Hematopoietic multipotent progenitor cell treated with erythropoietin and hydrocortisone succinate and interleukin-3 and kit ligand, for 8 days (in vitro differentiated cells): ENCODE measurements around the gene VWA8.
"Not testable (repeated sequence)": the region's sequence is repeated elsewhere in the genome, so short reads cannot be mapped to it uniquely, and the experiment has no call there.

Source experiments
- DNase-seq: peaks from one replicate; pipeline ENCODE4 v3.0.0-alpha.2; 2015

VWA8 gene

GRCh38 chr13:41842036-41842620 lies 118.8 kb downstream of the VWA8 start:
- DNase-seq: no peak

GRCh38 chr13:41837629-41838028 lies 123.3 kb downstream of the VWA8 start:
- DNase-seq: no peak

- no peak for DNase-seq
Observed at GRCh38 chr13:41835871-41836270, 125.0 kb downstream of the VWA8 start.

- not testable (repeated sequence) for DNase-seq
Observed at GRCh38 chr13:41834697-41835096, 126.2 kb downstream of the VWA8 start.

GRCh38 chr13:41833831-41834230 lies 127.1 kb downstream of the VWA8 start:
- DNase-seq: no peak

GRCh38 chr13:41833201-41833600 lies 127.7 kb downstream of the VWA8 start:
- no peak for DNase-seq

- DNase-seq: no peak
Observed at GRCh38 chr13:41827507-41828213, 133.2 kb downstream of the VWA8 start.

GRCh38 chr13:41825691-41826090 lies 135.2 kb downstream of the VWA8 start:
- DNase-seq: no peak

- no peak for DNase-seq
Observed at GRCh38 chr13:41823476-41823875, 137.4 kb downstream of the VWA8 start.

GRCh38 chr13:41822560-41822959 lies 138.3 kb downstream of the VWA8 start:
- no peak for DNase-seq

GRCh38 chr13:41821238-41821594 lies 139.7 kb downstream of the VWA8 start:
- DNase-seq: no peak

- DNase-seq: no peak
Observed at GRCh38 chr13:41820581-41821237, 140.2 kb downstream of the VWA8 start.

GRCh38 chr13:41816057-41816456 lies 144.9 kb downstream of the VWA8 start:
- no peak for DNase-seq

GRCh38 chr13:41813426-41813825 lies 147.5 kb downstream of the VWA8 start:
- DNase-seq: no peak

- no peak for DNase-seq
Observed at GRCh38 chr13:41812851-41813250, 148.1 kb downstream of the VWA8 start.

- no peak for DNase-seq
Observed at GRCh38 chr13:41812237-41812636, 148.7 kb downstream of the VWA8 start.

GRCh38 chr13:41811588-41812021 lies 149.3 kb downstream of the VWA8 start:
- no peak for DNase-seq

GRCh38 chr13:41809962-41810361 lies 150.9 kb downstream of the VWA8 start:
- no peak for DNase-seq

GRCh38 chr13:41803445-41803735 lies 157.5 kb downstream of the VWA8 start:
- DNase-seq: not testable (repeated sequence)

- no peak for DNase-seq
Observed at GRCh38 chr13:41802684-41803444, 158.0 kb downstream of the VWA8 start.

- no peak for DNase-seq
Observed at GRCh38 chr13:41802043-41802683, 158.7 kb downstream of the VWA8 start.

- DNase-seq: no peak
Observed at GRCh38 chr13:41791056-41791455, 169.9 kb downstream of the VWA8 start.

- DNase-seq: peak; percentile 24
Observed at GRCh38 chr13:41788552-41788951, 172.4 kb downstream of the VWA8 start.
